Right cardiac atrium (tissue), 5 donors: ENCODE data around the gene MLXIP. TPM values are rescaled to one million over a fixed set of nuclear protein-coding genes. Genes with fewer than 3 reads are reported as not detected.

ENCODE experiments used
- ATAC-seq, 2 donors: fragments of 200-7000 bp; cut with Tn5 transposase; one replicate each; pipeline versions ENCODE4 v1.8.0 to v1.9.1; 2020; ENCODE audit warnings: moderate library complexity in 2 of 2, mild to moderate bottlenecking in 1 of 2
- DNase-seq, 3 donors: peaks; one replicate each; pipeline ENCODE4 v3.0.0-alpha.2; 2020
- H3K27ac ChIP-seq: one replicate; pipeline ENCODE4 v1.5.1; 2013; ENCODE audit warnings: mild to moderate bottlenecking, low read length, control low read depth, moderate library complexity
- H3K27me3 ChIP-seq: one replicate; pipeline ENCODE4 v1.6.1; 2013; ENCODE audit not compliant: control insufficient read depth, insufficient read depth
- H3K4me1 ChIP-seq: one replicate; pipeline ENCODE4 v1.6.1; 2013; ENCODE audit warnings: low read length; ENCODE audit not compliant: control insufficient read depth, insufficient read depth
- H3K4me3 ChIP-seq: one replicate; pipeline ENCODE4 v1.5.1; 2013; ENCODE audit warnings: low read length, control low read depth
- H3K9me3 ChIP-seq: one replicate; pipeline ENCODE4 v1.6.1; 2013; ENCODE audit warnings: low read length; ENCODE audit not compliant: control insufficient read depth
- WGBS: extraction: QIAGEN DNeasy Blood & Tissue Kit; methylation state at CpG from one replicate; pipeline ENCODE4 v1.1.7; 2013; 5-methylcytosine and 5-hydroxymethylcytosine counted together
- intact Hi-C, 4 donors: fragments of 100-400 bp; cut with DNase I; formaldehyde crosslinking; loops; one replicate each; pipeline versions ENCODE4 v1.11.0 to v1.14.0; 2022 to 2023
- polyA plus RNA-seq: library from polyadenylated mRNA; stranded (reverse); fragments of 200-250 nt; gene quantifications from one replicate; pipeline ENCODE4 v1.2.3, GENCODE V29; 2013
- total RNA-seq, 4 donors: library from RNA; stranded (reverse); fragmentation: NEBNext Ultra II Directional; extraction: Animal tissue kit (Norgen Biotek cat#: 25700); gene quantifications; one replicate each; pipeline ENCODE4 v1.2.1, GENCODE V29; 2021
- donor health status: healthy with polysubstance abuse.
- donor health status: DM: no; HTN: yes; CAD: no.
- donor health status: DM: no; HTN: no; CAD: no.
- donor health status: DM: no; HTN: yes; CAD: no; lungs with severe emphysema.
- donor health status: DM: yes; HTN: yes; CAD: no.

MLXIP gene
- total and polyA plus RNA-seq, 5 donors, result 26.4 to 36.0 (median 33.7) TPM

GRCh38 chr12:122080149-122081082, 1.9 kb downstream of the MLXIP start:
- H3K4me1 ChIP-seq, result peaks cover 8% of the 10 kb centered on the region
- intact Hi-C loops, result no loop called here

GRCh38 chr12:122081083-122081696, 2.6 kb downstream of the MLXIP start:
- DNase-seq, result no peak
- ATAC-seq, result no peak
- no peaks in the 10 kb centered on the region for H3K27me3 ChIP-seq
- H3K4me1 ChIP-seq, result peaks cover 8% of the 10 kb centered on the region
- 47% methylated on average over 9 of the region's 9 CpGs for WGBS
- peak overlapping the region; percentile 84 for H3K27ac ChIP-seq
- intact Hi-C loops, result no loop called here
- peak overlapping the region; percentile 81 for H3K4me3 ChIP-seq
- H3K9me3 ChIP-seq, result no peaks in the 10 kb centered on the region

More at GRCh38 chr12:122080149-122081082, 1.9 kb downstream of the MLXIP start:
- ATAC-seq, result peak; percentile 38 to 49
- Histone ChIP-seq H3K9me3 (no peaks in the 10 kb centered on the region), H3K27ac (peak overlapping the region; percentile 86), H3K27me3 (no peaks in the 10 kb centered on the region), H3K4me3 (peak overlapping the region; percentile 81)
- WGBS, result 23% methylated on average over 18 of the region's 18 CpGs
- peak; percentile 74 to 85 (median 79) for DNase-seq

- Histone ChIP-seq H3K27ac (peak overlapping the region; percentile 84), H3K9me3 (no peaks in the 10 kb centered on the region), H3K4me1 (peaks cover 8% of the 10 kb centered on the region), H3K27me3 (no peaks in the 10 kb centered on the region), H3K4me3 (peak overlapping the region; percentile 81)
- DNase-seq (peak; percentile 65 to 85 (median 84)), ATAC-seq (peak; percentile 47 to 59)
- intact Hi-C loops, result no loop called here
- 18% methylated on average over 7 of the region's 7 CpGs for WGBS
These were observed 3.2 kb downstream of the MLXIP start for GRCh38 chr12:122081697-122082221.

GRCh38 chr12:122082621-122083356, 4.2 kb downstream of the MLXIP start:
- ATAC-seq (no peak), DNase-seq (no peak)
- Histone ChIP-seq H3K4me3 (peak overlapping the region; percentile 25), H3K9me3 (no peaks in the 10 kb centered on the region), H3K4me1 (peaks cover 14% of the 10 kb centered on the region), H3K27me3 (no peaks in the 10 kb centered on the region), H3K27ac (no peak overlapping the region)
- intact Hi-C loops, result no loop called here
- WGBS, result 35% methylated on average over 6 of the region's 6 CpGs

- H3K4me3 ChIP-seq, result no peak overlapping the region
- H3K9me3 ChIP-seq, result no peaks in the 10 kb centered on the region
- H3K27ac ChIP-seq, result no peak overlapping the region
- intact Hi-C loops, result no loop called here
- H3K4me1 ChIP-seq, result peaks cover 23% of the 10 kb centered on the region
- 88% methylated on average over 13 of the region's 13 CpGs for WGBS
- DNase-seq (no peak), ATAC-seq (no peak)
- no peaks in the 10 kb centered on the region for H3K27me3 ChIP-seq
These were observed 6.4 kb downstream of the MLXIP start for GRCh38 chr12:122084857-122085405.

GRCh38 chr12:122085591-122085990, 7.0 kb downstream of the MLXIP start:
- Histone ChIP-seq H3K9me3 (no peaks in the 10 kb centered on the region), H3K4me3 (no peak overlapping the region), H3K27me3 (no peaks in the 10 kb centered on the region), H3K4me1 (peaks cover 23% of the 10 kb centered on the region), H3K27ac (no peak overlapping the region)
- no peak for ATAC-seq
- peak in 1 of 3 donors; percentile 10 for DNase-seq
- intact Hi-C loops, result no loop called here
- 88% methylated on average over 5 of the region's 5 CpGs for WGBS

GRCh38 chr12:122086116-122086515, 7.6 kb downstream of the MLXIP start:
- no peaks in the 10 kb centered on the region for H3K9me3 ChIP-seq
- ATAC-seq (no peak), DNase-seq (peak in 1 of 3 donors; percentile 20)
- H3K27ac ChIP-seq, result no peak overlapping the region
- peaks cover 23% of the 10 kb centered on the region for H3K4me1 ChIP-seq
- 81% methylated on average over 8 of the region's 8 CpGs for WGBS
- no peak overlapping the region for H3K4me3 ChIP-seq
- no peaks in the 10 kb centered on the region for H3K27me3 ChIP-seq
- intact Hi-C loops, result no loop called here

GRCh38 chr12:122086641-122087285, 8.2 kb downstream of the MLXIP start:
- intact Hi-C loops, result no loop called here
- no peaks in the 10 kb centered on the region for H3K27me3 ChIP-seq
- no peak overlapping the region for H3K27ac ChIP-seq
- 65% methylated on average over 18 of the region's 18 CpGs for WGBS
- no peak overlapping the region for H3K4me3 ChIP-seq
- ATAC-seq (peak; percentile 43 to 52), DNase-seq (peak; percentile 46 to 83 (median 82))
- H3K9me3 ChIP-seq, result no peaks in the 10 kb centered on the region
- peaks cover 19% of the 10 kb centered on the region for H3K4me1 ChIP-seq

GRCh38 chr12:122087431-122088178, 9.0 kb downstream of the MLXIP start:
- Histone ChIP-seq H3K27me3 (no peaks in the 10 kb centered on the region), H3K27ac (peak overlapping the region; percentile 3), H3K4me3 (no peak overlapping the region), H3K4me1 (peaks cover 19% of the 10 kb centered on the region), H3K9me3 (no peaks in the 10 kb centered on the region)
- DNase-seq (no peak), ATAC-seq (peak in 1 of 2 donors; percentile 6)
- 74% methylated on average over 17 of the region's 17 CpGs for WGBS
- intact Hi-C loops, result no loop called here
